GM23248 (cell line): ENCODE results near the gene KIF23. TPM values are rescaled to one million over a fixed set of nuclear protein-coding genes. Genes with fewer than 3 reads are reported as not detected.
A peak's percentile ranks its signal among the peaks of the same experiment; 100 is the strongest.

Experiments used
- DNase-seq: peaks from one replicate; pipeline ENCODE4 v3.0.0-alpha.2; 2015
- H2AFZ ChIP-seq: fragments of 200-600 bp; sonication (generic); 2 replicates; pipeline ENCODE4 v1.6.1; 2016; ENCODE audit warnings: antibody characterized with exemption
- H3F3A ChIP-seq: fragments of 200-600 bp; sonication (generic); 2 replicates; pipeline ENCODE4 v1.6.1; 2016; ENCODE audit warnings: mild to moderate bottlenecking, antibody characterized with exemption, mixed run types; ENCODE audit not compliant: insufficient read depth
- H3K27ac ChIP-seq: fragments of 200-600 bp; sonication (generic); 2 replicates; pipeline ENCODE4 v1.5.1; 2016; ENCODE audit warnings: mild to moderate bottlenecking
- H3K27me3 ChIP-seq: fragments of 200-600 bp; sonication (generic); replicated peaks from 2 replicates; pipeline ENCODE4 v1.6.1; 2016; ENCODE audit warnings: mild to moderate bottlenecking; ENCODE audit not compliant: insufficient read depth
- H3K36me3 ChIP-seq: fragments of 200-600 bp; sonication (generic); 2 replicates; pipeline ENCODE4 v1.6.1; 2016; ENCODE audit warnings: low read depth, mild to moderate bottlenecking
- H3K4me1 ChIP-seq: fragments of 200-600 bp; sonication (generic); 2 replicates; pipeline ENCODE4 v1.6.1; 2016; ENCODE audit warnings: mild to moderate bottlenecking; ENCODE audit not compliant: insufficient read depth
- H3K4me2 ChIP-seq: fragments of 200-600 bp; sonication (generic); one replicate; pipeline ENCODE4 v1.6.1; 2016; ENCODE audit warnings: mild to moderate bottlenecking; ENCODE audit not compliant: unreplicated experiment
- H3K4me3 ChIP-seq: fragments of 200-600 bp; sonication (generic); 2 replicates; pipeline ENCODE4 v1.5.1; 2016; ENCODE audit warnings: mild to moderate bottlenecking
- H3K79me2 ChIP-seq: fragments of 200-600 bp; sonication (generic); 2 replicates; pipeline ENCODE4 v1.6.1; 2016; ENCODE audit warnings: mild to moderate bottlenecking; ENCODE audit not compliant: insufficient read depth
- H3K9ac ChIP-seq: fragments of 200-600 bp; sonication (generic); 2 replicates; pipeline ENCODE4 v1.6.1; 2016; ENCODE audit warnings: mild to moderate bottlenecking
- H3K9me2 ChIP-seq: fragments of 200-600 bp; sonication (generic); 2 replicates; pipeline ENCODE4 v1.6.1; 2016; ENCODE audit warnings: mixed run types, mild to moderate bottlenecking, moderate library complexity; ENCODE audit not compliant: insufficient read depth
- H3K9me3 ChIP-seq: fragments of 200-600 bp; sonication (generic); one replicate; pipeline ENCODE4 v1.6.1; 2017; ENCODE audit warnings: low read depth
- H4K20me1 ChIP-seq: fragments of 200-600 bp; sonication (generic); 2 replicates; pipeline ENCODE4 v1.6.0; 2016; ENCODE audit not compliant: insufficient read depth
- EZH2 ChIP-seq: fragments of 200-600 bp; sonication (generic); IDR thresholded peaks from 2 replicates; pipeline ENCODE4 v1.6.1; 2018; ENCODE audit warnings: antibody characterized with exemption, mild to moderate bottlenecking; ENCODE audit not compliant: insufficient read depth, poor library complexity, severe bottlenecking
- EZH2phosphoT487 ChIP-seq: fragments of 200-600 bp; sonication (generic); IDR thresholded peaks from 2 replicates; pipeline ENCODE4 v1.6.1; 2018; ENCODE audit warnings: antibody characterized with exemption, moderate library complexity, mild to moderate bottlenecking, low read depth; ENCODE audit not compliant: insufficient read depth
- WGBS, 2 experiments: methylation state at CpG; one replicate each; pipeline ENCODE4 v1.1.6; 2015 to 2017; ENCODE audit warnings: low lambda C conversion rate in 2 of 2, low coverage in 1 of 2; ENCODE audit errors: missing lambda C conversion rate in 2 of 2; 5-methylcytosine and 5-hydroxymethylcytosine counted together
- in situ Hi-C: fragments of 300-500 bp; cut with MboI; formaldehyde crosslinking; loops from 2 replicates; pipeline ENCODE4 v1.15.0; 2020
- polyA plus RNA-seq: library from polyadenylated mRNA; unstranded; fragments of >200 nt; fragmentation: Nextera tagmentation; extraction: Ambion mirVana; gene quantifications from 2 replicates; pipeline ENCODE4 v1.2.1, GENCODE V29; 2016
- total RNA-seq: library from RNA; depleted of rRNA; stranded (reverse); fragments of >200 nt; shearing (Covaris generic); gene quantifications from 2 replicates; pipeline ENCODE4 v1.2.3, GENCODE V29; 2014

Gene KIF23
- total and polyA plus RNA-seq, 2 experiments from 2014 or later = 28.8 to 29.4 TPM

GRCh38 chr15:69466733-69467132, 52.6 kb downstream of the KIF23 start:
- TF ChIP-seq EZH2phosphoT487 (no peak), EZH2 (no peak)
- Histone ChIP-seq H3K27me3 (no peaks in the 10 kb centered on the region), H2AFZ (no peak overlapping the region), H3K9me2 (no peaks in the 10 kb centered on the region), H3K4me3 (no peak overlapping the region), H3K4me2 (no peak overlapping the region), H4K20me1 (no peaks in the 10 kb centered on the region), H3K9ac (no peak overlapping the region), H3K27ac (no peak overlapping the region), H3K36me3 (no peaks in the 10 kb centered on the region), H3K9me3 (no peaks in the 10 kb centered on the region), H3F3A (peaks cover 9% of the 10 kb centered on the region), H3K79me2 (no peaks in the 10 kb centered on the region), H3K4me1 (peaks cover 9% of the 10 kb centered on the region)
- in situ Hi-C loops = no loop called here
- DNase-seq = no peak
- WGBS, 2 experiments = 54 to 60% methylated on average over 2 of the region's 2 CpGs

GRCh38 chr15:69467636-69468035, 53.5 kb downstream of the KIF23 start:
- Histone ChIP-seq H3K79me2 (no peaks in the 10 kb centered on the region), H3K27me3 (no peaks in the 10 kb centered on the region), H3K27ac (no peak overlapping the region), H3K4me3 (no peak overlapping the region), H4K20me1 (no peaks in the 10 kb centered on the region), H2AFZ (no peak overlapping the region), H3K36me3 (no peaks in the 10 kb centered on the region), H3K4me2 (no peak overlapping the region), H3K9me2 (no peaks in the 10 kb centered on the region), H3K9ac (no peak overlapping the region), H3F3A (peaks cover 9% of the 10 kb centered on the region), H3K9me3 (no peaks in the 10 kb centered on the region), H3K4me1 (peaks cover 9% of the 10 kb centered on the region)
- no peak for DNase-seq
- no peak for TF ChIP-seq EZH2
- no peak for TF ChIP-seq EZH2phosphoT487
- in situ Hi-C loops = no loop called here
- 80 to 85% methylated on average over 10 to 11 of the region's 11 CpGs for WGBS, 2 experiments

- Histone ChIP-seq H3K9me2 (no peaks in the 10 kb centered on the region), H2AFZ (no peak overlapping the region), H3K4me3 (no peak overlapping the region), H3K27ac (no peak overlapping the region), H3K9me3 (no peaks in the 10 kb centered on the region), H3K36me3 (no peaks in the 10 kb centered on the region), H3K4me2 (no peak overlapping the region), H3K9ac (no peak overlapping the region), H3K4me1 (peaks cover 5% of the 10 kb centered on the region), H3K27me3 (no peaks in the 10 kb centered on the region), H3K79me2 (no peaks in the 10 kb centered on the region), H4K20me1 (no peaks in the 10 kb centered on the region), H3F3A (peaks cover 5% of the 10 kb centered on the region)
- 76 to 85% methylated on average over 19 of the region's 19 CpGs for WGBS, 2 experiments
- TF ChIP-seq EZH2 (no peak), EZH2phosphoT487 (no peak)
- in situ Hi-C loops = no loop called here
- no peak for DNase-seq
Observed at GRCh38 chr15:69468241-69469121, 54.3 kb downstream of the KIF23 start.

GRCh38 chr15:69469467-69470201, 55.5 kb downstream of the KIF23 start:
- Histone ChIP-seq H3K36me3 (no peaks in the 10 kb centered on the region), H3F3A (peaks cover 5% of the 10 kb centered on the region), H3K27me3 (no peaks in the 10 kb centered on the region), H3K79me2 (no peaks in the 10 kb centered on the region), H2AFZ (no peak overlapping the region), H4K20me1 (no peaks in the 10 kb centered on the region), H3K4me1 (peaks cover 13% of the 10 kb centered on the region), H3K4me2 (no peak overlapping the region), H3K9ac (no peak overlapping the region), H3K9me2 (no peaks in the 10 kb centered on the region), H3K9me3 (no peaks in the 10 kb centered on the region), H3K27ac (no peak overlapping the region), H3K4me3 (no peak overlapping the region)
- peak; percentile 50 for DNase-seq
- in situ Hi-C loops = no loop called here
- TF ChIP-seq EZH2 = no peak
- no peak for TF ChIP-seq EZH2phosphoT487
- 96 to 98% methylated on average over 8 of the region's 8 CpGs for WGBS, 2 experiments
